HEK293 (cell line): Measurements from ENCODE around the gene TM6SF1.
"Not testable (repeated sequence)": the region's sequence is repeated elsewhere in the genome, so short reads cannot be mapped to it uniquely, and the experiment has no call there.

Source experiments
- CTCF ChIA-PET: fragments of 350-600 bp; formaldehyde crosslinking; extraction: SDS; loops from one replicate; lab custom pipeline; 2021; ENCODE audit warnings: antibody characterized with exemption; lab: Yijun Ruan, JAX
- POLR2A ChIA-PET: fragments of 300-600 bp; formaldehyde crosslinking; extraction: SDS; loops from one replicate; lab custom pipeline; 2020; ENCODE audit warnings: antibody characterized with exemption, inconsistent platforms; lab: Yijun Ruan, JAX
- H3K27ac ChIP-seq: fragments of 200-500 bp; sonication (Bioruptor generic); 2 replicates; pipeline ENCODE4 v1.5.1; 2014; ENCODE audit warnings: low read depth, low read length, control low read depth, inconsistent platforms; ENCODE audit errors: extremely low read depth
- H3K36me3 ChIP-seq, 2 experiments: fragments of 200-500 bp in 1 of 2; sonication (Bioruptor generic) in 1 of 2; 1 replicate in 1 of 2; 2 replicates in 1 of 2; pipeline ENCODE4 v1.5.1; 2014 to 2017; ENCODE audit warnings: inconsistent platforms in 2 of 2, low read length in 2 of 2; ENCODE audit not compliant: control insufficient read depth in 2 of 2, insufficient read depth in 1 of 2
- H3K4me1 ChIP-seq: fragments of 200-500 bp; sonication (Bioruptor generic); 2 replicates; pipeline ENCODE4 v1.5.1; 2014; ENCODE audit warnings: mild to moderate bottlenecking, low read length, inconsistent platforms; ENCODE audit not compliant: control insufficient read depth, insufficient read depth
- H3K4me3 ChIP-seq: 2 replicates; pipeline ENCODE4 v1.5.1; 2011; ENCODE audit warnings: low read depth, mild to moderate bottlenecking, control low read depth, low read length, moderate library complexity
- H3K9me3 ChIP-seq: fragments of 200-500 bp; sonication (Bioruptor generic); 2 replicates; pipeline ENCODE4 v1.5.1; 2014; ENCODE audit warnings: low read depth, low read length, inconsistent platforms; ENCODE audit not compliant: control insufficient read depth, insufficient read depth
- SP2 ChIP-seq: fragments of 450-650 bp; formaldehyde crosslinking; IDR thresholded peaks from 2 replicates; pipeline ENCODE4 v1.5.1; 2016; ENCODE audit warnings: missing biosample characterization, missing genetic modification characterization
- TRIM28 ChIP-seq: IDR thresholded peaks from 2 replicates; pipeline ENCODE4 v1.6.1; 2011; ENCODE audit warnings: low read length, control low read depth, borderline replicate concordance
- ZEB2 ChIP-seq: fragments of 450-650 bp; formaldehyde crosslinking; IDR thresholded peaks from 2 replicates; pipeline ENCODE4 v1.5.1; 2016; ENCODE audit warnings: missing biosample characterization, missing genetic modification characterization
- ZNF112 ChIP-seq: fragments of 450-650 bp; formaldehyde crosslinking; IDR thresholded peaks from 2 replicates; pipeline ENCODE4 v1.5.0; 2017; ENCODE audit warnings: missing biosample characterization, missing genetic modification characterization
- ZNF132 ChIP-seq: fragments of 450-650 bp; formaldehyde crosslinking; IDR thresholded peaks from 2 replicates; pipeline ENCODE4 v1.5.1; 2017; ENCODE audit warnings: missing biosample characterization, missing genetic modification characterization, borderline replicate concordance
- ZNF146 ChIP-seq: fragments of 450-650 bp; formaldehyde crosslinking; IDR thresholded peaks from 2 replicates; pipeline ENCODE4 v1.5.1; 2016; ENCODE audit warnings: missing biosample characterization, missing genetic modification characterization
- ZNF23 ChIP-seq: fragments of 450-650 bp; formaldehyde crosslinking; IDR thresholded peaks from 2 replicates; pipeline ENCODE4 v1.5.1; 2016; ENCODE audit warnings: missing biosample characterization, missing genetic modification characterization, borderline replicate concordance
- ZNF514 ChIP-seq: fragments of 450-650 bp; formaldehyde crosslinking; IDR thresholded peaks from 2 replicates; pipeline ENCODE4 v1.5.1; 2016; ENCODE audit warnings: missing biosample characterization, missing genetic modification characterization
- ZNF626 ChIP-seq: fragments of 450-650 bp; sonication (Bioruptor Pico); formaldehyde crosslinking; IDR thresholded peaks from 2 replicates; pipeline ENCODE4 v1.5.1; 2018; ENCODE audit warnings: missing biosample characterization, missing genetic modification characterization, inconsistent platforms
- ZNF654 ChIP-seq: fragments of 450-650 bp; formaldehyde crosslinking; IDR thresholded peaks from 2 replicates; pipeline ENCODE4 v1.5.1; 2016; ENCODE audit warnings: low read depth, missing biosample characterization, missing genetic modification characterization
- ZNF664 ChIP-seq: fragments of 450-650 bp; formaldehyde crosslinking; IDR thresholded peaks from 2 replicates; pipeline ENCODE4 v1.5.1; 2016; ENCODE audit warnings: missing biosample characterization, missing genetic modification characterization
- TF ChIP-seq, protein P1 (sequence below): fragments of 450-650 bp; formaldehyde crosslinking; IDR thresholded peaks from 2 replicates; pipeline ENCODE4 v1.5.1; 2017; ENCODE audit warnings: missing biosample characterization, missing genetic modification characterization

Gene TM6SF1

DNA sequence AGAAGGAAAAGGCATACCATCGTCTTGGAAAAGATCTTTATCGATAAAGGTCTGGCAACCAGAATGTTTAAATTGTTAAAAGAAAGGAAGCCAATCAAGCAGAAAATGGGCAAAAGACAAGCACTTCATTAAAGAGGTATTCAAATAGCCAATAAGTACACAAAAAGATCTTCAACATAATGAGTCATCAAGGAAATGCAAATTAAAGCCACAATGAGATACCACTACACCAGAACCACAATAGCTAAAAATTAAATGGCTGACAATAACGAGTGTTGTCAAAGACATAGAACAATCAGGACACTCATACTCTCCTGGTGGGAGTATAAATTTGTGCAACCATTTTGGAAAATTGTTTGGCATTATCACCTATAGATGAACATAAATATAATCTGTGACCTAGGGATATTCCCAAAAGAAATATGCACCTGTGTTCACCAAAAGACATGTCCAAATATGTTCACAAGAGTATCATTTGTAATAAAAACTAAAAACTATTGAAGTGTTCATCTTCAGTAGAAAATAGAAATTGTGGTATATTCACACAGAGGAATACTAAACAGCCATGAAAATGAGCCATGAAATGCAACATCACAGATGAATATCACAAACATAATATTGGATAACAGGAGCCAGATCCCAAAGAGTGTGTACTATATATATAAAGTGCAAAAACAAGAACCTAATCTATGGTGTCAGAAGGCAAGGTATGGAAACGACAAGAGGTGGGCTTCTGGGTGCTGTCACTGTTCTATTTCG, 26.0 kb upstream of the TM6SF1 start:
- Histone ChIP-seq H3K4me1 (no peaks in the 10 kb centered on the region), H3K27ac (no peak overlapping the region), H3K36me3 (no peaks in the 10 kb centered on the region), H3K4me3 (no peak overlapping the region), H3K9me3 (no peaks in the 10 kb centered on the region)
- ChIA-PET POLR2A (interaction anchor here (1.6 kb wide), 1 partner anchor 14 kb away, joined by 4 read pairs; no protein-coding TSS in a partner anchor), CTCF (interaction anchor here (0.6 to 1.1 kb wide), 2 partner anchors 69 to 166 kb away, joined by 3 to 4 read pairs; no protein-coding TSS in a partner anchor)
- TF ChIP-seq ZNF664 (tag by site-specific recombination) (peak; percentile 39; the same call in 1 of the 2 replicates), ZNF146 (tag by site-specific recombination) (peak; percentile 64), SP2 (tag by site-specific recombination) (no peak)

DNA sequence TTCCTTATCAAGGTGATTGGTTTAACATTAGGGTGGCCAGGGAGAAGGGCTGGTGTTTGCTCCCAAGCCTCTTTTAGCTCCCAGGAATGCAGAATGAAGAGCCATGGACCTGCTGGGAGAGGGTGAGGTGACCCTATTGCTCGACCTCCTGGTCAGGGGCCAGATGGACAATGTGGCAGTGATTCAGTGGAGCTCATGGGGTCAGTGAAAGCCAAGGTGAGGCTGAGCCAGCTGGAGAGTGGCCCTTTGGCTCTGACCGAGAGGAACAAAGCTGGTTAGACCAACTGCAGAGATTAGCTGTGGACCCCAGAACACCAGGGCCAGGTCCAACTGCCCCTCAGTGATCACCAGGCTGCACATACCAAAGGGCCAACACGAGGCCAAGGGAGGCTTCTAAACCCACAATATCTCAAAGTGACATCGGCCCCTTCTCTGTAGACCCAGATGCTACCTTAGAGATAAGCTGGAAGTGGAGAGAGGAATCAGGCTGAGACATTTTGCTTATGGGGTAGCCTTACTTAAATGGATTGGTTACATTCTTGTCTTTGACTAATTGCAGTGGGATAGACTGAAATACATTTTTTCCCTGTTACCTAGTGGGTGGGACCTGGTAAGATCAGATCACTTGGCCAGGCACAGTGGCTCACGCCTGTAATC, 24.6 kb upstream of the TM6SF1 start:
- Histone ChIP-seq H3K36me3 (no peaks in the 10 kb centered on the region), H3K9me3 (no peaks in the 10 kb centered on the region), H3K27ac (no peak overlapping the region), H3K4me1 (no peaks in the 10 kb centered on the region), H3K4me3 (no peak overlapping the region)
- TF ChIP-seq, protein P1, sequence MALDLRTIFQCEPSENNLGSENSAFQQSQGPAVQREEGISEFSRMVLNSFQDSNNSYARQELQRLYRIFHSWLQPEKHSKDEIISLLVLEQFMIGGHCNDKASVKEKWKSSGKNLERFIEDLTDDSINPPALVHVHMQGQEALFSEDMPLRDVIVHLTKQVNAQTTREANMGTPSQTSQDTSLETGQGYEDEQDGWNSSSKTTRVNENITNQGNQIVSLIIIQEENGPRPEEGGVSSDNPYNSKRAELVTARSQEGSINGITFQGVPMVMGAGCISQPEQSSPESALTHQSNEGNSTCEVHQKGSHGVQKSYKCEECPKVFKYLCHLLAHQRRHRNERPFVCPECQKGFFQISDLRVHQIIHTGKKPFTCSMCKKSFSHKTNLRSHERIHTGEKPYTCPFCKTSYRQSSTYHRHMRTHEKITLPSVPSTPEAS, result no peak
- no peak for TF ChIP-seq ZNF626 (tag by site-specific recombination)
- no peak for TF ChIP-seq TRIM28
- no peak for TF ChIP-seq ZNF664 (tag by site-specific recombination)
- TF ChIP-seq ZNF132, result no peak
- TF ChIP-seq ZEB2, result no peak
- TF ChIP-seq ZNF112 (tag by site-specific recombination), result no peak
- TF ChIP-seq ZNF23 (tag by site-specific recombination), result no peak
- no peak for TF ChIP-seq ZNF654 (tag by site-specific recombination)
- no peak for TF ChIP-seq ZNF514 (tag by site-specific recombination)
- POLR2A ChIA-PET, result interaction anchor here (0.9 kb wide), 1 partner anchor 16 kb away, joined by 3 read pairs; the partner anchor contains the start of gene BTBD1
- CTCF ChIA-PET, result interaction anchor here (0.6 kb wide), 1 partner anchor 165 kb away, joined by 4 read pairs; no protein-coding TSS in a partner anchor

DNA sequence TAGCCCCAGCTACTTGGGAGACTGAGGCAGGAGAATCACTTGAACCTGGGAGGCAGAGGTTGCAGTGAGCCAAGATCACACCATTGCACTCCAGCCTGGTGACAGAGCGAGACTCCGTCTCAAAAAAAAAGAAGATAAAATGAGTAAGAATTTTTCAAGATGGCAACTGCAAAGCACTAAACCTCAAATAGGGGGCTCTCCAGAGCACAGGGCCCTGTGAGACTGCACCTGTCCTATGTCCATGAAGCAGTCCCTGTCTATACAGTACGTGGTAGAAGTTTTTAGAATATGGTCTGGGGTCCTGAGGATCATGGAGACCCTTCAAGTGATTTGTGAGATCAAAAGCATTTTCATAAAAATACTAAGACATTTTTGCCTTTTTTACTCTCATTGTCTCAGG, 22.0 kb upstream of the TM6SF1 start:
- H3K9me3 ChIP-seq, H3K4me1 ChIP-seq, H3K27ac ChIP-seq, H3K4me3 ChIP-seq, CTCF ChIA-PET, H3K36me3 ChIP-seq: not testable (repeated sequence)
- POLR2A ChIA-PET, result interaction anchor here (0.7 kb wide), 1 partner anchor 23 kb away, joined by 3 read pairs; no protein-coding TSS in a partner anchor

DNA sequence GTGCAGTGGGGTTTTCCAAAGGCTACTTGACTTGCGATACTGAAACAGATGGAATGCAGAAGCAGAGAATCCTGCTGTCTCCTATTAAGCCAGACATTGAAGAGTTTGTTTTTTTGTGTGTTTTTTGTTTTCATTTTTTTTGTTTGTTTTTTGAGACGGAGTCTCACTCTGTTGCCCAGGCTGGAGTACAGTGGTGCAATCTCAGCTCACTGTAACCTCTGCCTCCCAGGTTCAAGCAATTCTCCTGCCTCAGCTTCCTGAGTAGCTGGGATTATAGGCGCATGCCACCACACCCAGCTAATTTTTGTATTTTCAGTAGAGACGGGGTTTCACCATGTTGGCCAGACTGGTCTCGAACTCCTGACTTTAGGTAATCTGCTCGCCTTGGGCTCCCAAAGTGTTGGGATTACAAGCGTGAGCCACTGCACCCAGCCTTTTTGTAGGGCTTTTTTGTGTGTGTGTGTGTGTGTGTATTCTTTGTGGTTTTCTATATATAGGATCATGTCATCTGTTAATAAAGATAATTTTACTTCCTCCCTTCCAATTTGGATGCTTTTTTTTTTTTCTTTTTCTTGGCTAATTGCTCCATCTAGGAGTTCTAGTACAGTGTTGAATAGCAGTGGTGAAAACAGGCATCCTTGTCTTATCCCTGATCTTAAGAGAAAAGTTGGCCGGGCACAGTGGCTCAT, 21.4 kb upstream of the TM6SF1 start:
- not testable (repeated sequence) for H3K4me3 ChIP-seq, H3K36me3 ChIP-seq, H3K27ac ChIP-seq, H3K4me1 ChIP-seq, H3K9me3 ChIP-seq
- CTCF ChIA-PET, result interaction anchor here (0.7 to 1.3 kb wide), 2 partner anchors 15 to 41 kb away, joined by 3 to 4 read pairs; no protein-coding TSS in a partner anchor
- POLR2A ChIA-PET, result interaction anchor here (0.7 kb wide), 1 partner anchor 23 kb away, joined by 3 read pairs; no protein-coding TSS in a partner anchor
